WTC11 (cell line): ENCODE measurements around the gene ACKR3.

Source experiments
- ARID4B ChIP-seq: sonication (generic); formaldehyde crosslinking; IDR thresholded peaks from 2 replicates; pipeline ENCODE4 v1.8.0; 2023; ENCODE audit warnings: missing genetic modification reagents, mild to moderate bottlenecking, borderline replicate concordance
- ATF6 ChIP-seq: sonication (generic); formaldehyde crosslinking; IDR thresholded peaks from 2 replicates; pipeline ENCODE4 v1.8.1; 2023; ENCODE audit warnings: mild to moderate bottlenecking, missing genetic modification reagents
- CTCF ChIP-seq: fragments of 200-600 bp; IDR thresholded peaks from 2 replicates; pipeline ENCODE4 v1.8.0; 2022; ENCODE audit warnings: antibody characterized with exemption
- GTF2I ChIP-seq: fragments of 250-450 bp; sonication (Bioruptor Pico); conservative IDR thresholded peaks from 2 replicates; pipeline ENCODE4 v1.4.0; 2021; ENCODE audit warnings: mild to moderate bottlenecking
- MAX ChIP-seq: sonication (generic); formaldehyde crosslinking; IDR thresholded peaks from 2 replicates; pipeline ENCODE4 v1.8.0; 2022; ENCODE audit warnings: mild to moderate bottlenecking, missing genetic modification reagents
- NR2C2 ChIP-seq: sonication (generic); formaldehyde crosslinking; IDR thresholded peaks from 2 replicates; pipeline ENCODE4 v1.8.0; 2022; ENCODE audit warnings: mild to moderate bottlenecking, missing genetic modification reagents
- PREB ChIP-seq: sonication (generic); formaldehyde crosslinking; IDR thresholded peaks from 2 replicates; pipeline ENCODE4 v1.8.1; 2022; ENCODE audit warnings: mild to moderate bottlenecking, missing genetic modification reagents, moderate library complexity, borderline replicate concordance
- RELA ChIP-seq: sonication (generic); formaldehyde crosslinking; IDR thresholded peaks from 2 replicates; pipeline ENCODE4 v1.8.1; 2022; ENCODE audit warnings: missing genetic modification reagents, mild to moderate bottlenecking, borderline replicate concordance
- SMAD4 ChIP-seq: sonication (generic); formaldehyde crosslinking; IDR thresholded peaks from 2 replicates; pipeline ENCODE4 v1.8.0; 2022; ENCODE audit warnings: mild to moderate bottlenecking, missing genetic modification reagents
- TEAD4 ChIP-seq: sonication (generic); formaldehyde crosslinking; IDR thresholded peaks from 2 replicates; pipeline ENCODE4 v1.8.0; 2022; ENCODE audit warnings: mild to moderate bottlenecking, missing genetic modification reagents
- TP53 ChIP-seq: sonication (generic); formaldehyde crosslinking; IDR thresholded peaks from 2 replicates; pipeline ENCODE4 v1.8.1; 2023; ENCODE audit warnings: mild to moderate bottlenecking, missing genetic modification reagents
- ZNF138 ChIP-seq: sonication (generic); formaldehyde crosslinking; conservative IDR thresholded peaks from 2 replicates; pipeline ENCODE4 v1.8.1; 2022; ENCODE audit warnings: mild to moderate bottlenecking, moderate library complexity, missing genetic modification reagents
- ZNF281 ChIP-seq: sonication (generic); formaldehyde crosslinking; IDR thresholded peaks from 2 replicates; pipeline ENCODE4 v1.8.0; 2023; ENCODE audit warnings: mild to moderate bottlenecking, missing genetic modification reagents
- ZNF423 ChIP-seq: fragments of 250-450 bp; sonication (Bioruptor Pico); IDR thresholded peaks from 2 replicates; pipeline ENCODE4 v2.1.2; 2022; ENCODE audit warnings: mild to moderate bottlenecking, moderate library complexity

GRCh38 chr2:236581546-236581945 lies 11.9 kb downstream of the ACKR3 start:
- TF ChIP-seq CTCF (no peak), ZNF281 (CRISPR knock-in tag) (no peak), TEAD4 (CRISPR knock-in tag) (no peak), ATF6 (no peak), SMAD4 (no peak), RELA (no peak), ARID4B (CRISPR knock-in tag) (no peak), MAX (CRISPR knock-in tag) (no peak), ZNF423 (CRISPR knock-in tag) (no peak), NR2C2 (CRISPR knock-in tag) (no peak), PREB (CRISPR knock-in tag) (no peak), TP53 (no peak), GTF2I (CRISPR knock-in tag) (no peak), ZNF138 (CRISPR knock-in tag) (no peak)
